Measurements from ENCODE around the gene TLX1.

DNA sequence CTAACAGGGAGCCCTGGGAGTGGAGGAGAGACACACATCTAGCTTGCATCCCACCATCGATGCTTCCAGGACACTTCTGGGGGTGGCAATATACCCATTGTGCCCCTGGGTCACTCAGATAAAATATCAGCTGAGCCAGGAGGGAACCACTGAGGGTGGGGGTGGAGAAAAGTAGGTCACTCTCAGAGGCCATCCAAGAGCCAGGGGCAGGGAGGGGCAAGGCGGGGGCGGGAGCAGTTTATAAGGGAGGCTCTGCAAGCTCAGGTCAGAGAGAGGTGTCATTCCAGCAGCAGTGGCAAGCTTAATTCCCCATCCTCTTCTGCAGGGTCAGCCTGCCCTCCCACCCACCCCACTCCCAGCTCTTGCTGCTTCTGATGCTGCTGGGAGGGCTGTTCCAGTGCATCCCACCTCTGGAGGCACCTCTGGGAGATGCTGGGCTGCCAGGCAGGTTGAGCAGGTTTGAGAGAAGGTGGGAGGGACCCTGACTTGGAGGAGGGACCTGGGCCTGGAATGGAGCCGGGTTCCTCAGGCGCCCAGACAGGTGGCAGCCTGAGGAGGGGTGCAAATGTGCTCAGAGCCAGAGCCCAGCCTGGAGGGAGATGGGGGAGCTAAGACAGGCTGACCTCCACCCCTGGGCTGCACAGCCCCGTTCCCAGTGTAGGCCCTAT lies 20.1 kb upstream of the TLX1 start:
- TF ChIP-seq, protein P1, sequence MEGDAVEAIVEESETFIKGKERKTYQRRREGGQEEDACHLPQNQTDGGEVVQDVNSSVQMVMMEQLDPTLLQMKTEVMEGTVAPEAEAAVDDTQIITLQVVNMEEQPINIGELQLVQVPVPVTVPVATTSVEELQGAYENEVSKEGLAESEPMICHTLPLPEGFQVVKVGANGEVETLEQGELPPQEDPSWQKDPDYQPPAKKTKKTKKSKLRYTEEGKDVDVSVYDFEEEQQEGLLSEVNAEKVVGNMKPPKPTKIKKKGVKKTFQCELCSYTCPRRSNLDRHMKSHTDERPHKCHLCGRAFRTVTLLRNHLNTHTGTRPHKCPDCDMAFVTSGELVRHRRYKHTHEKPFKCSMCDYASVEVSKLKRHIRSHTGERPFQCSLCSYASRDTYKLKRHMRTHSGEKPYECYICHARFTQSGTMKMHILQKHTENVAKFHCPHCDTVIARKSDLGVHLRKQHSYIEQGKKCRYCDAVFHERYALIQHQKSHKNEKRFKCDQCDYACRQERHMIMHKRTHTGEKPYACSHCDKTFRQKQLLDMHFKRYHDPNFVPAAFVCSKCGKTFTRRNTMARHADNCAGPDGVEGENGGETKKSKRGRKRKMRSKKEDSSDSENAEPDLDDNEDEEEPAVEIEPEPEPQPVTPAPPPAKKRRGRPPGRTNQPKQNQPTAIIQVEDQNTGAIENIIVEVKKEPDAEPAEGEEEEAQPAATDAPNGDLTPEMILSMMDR (IDR thresholded peaks at IDR 0.05; ENCODE audit: low read depth, low read length, missing input control): no peak
- no peak for TF ChIP-seq NR2F2 (IDR thresholded peaks at IDR 0.05)
- TF ChIP-seq GABPA (IDR thresholded peaks at IDR 0.05 in 1 of 2, conservative IDR thresholded peaks at IDR 0.05 in 1 of 2): no peak
- TF ChIP-seq EGR1 (IDR thresholded peaks at IDR 0.05; ENCODE audit: low read depth in 2 of 2): no peak
- TF ChIP-seq RAD21 (IDR thresholded peaks at IDR 0.05): no peak
- TF ChIP-seq SP1 (IDR thresholded peaks at IDR 0.05): no peak
- no peak for TF ChIP-seq RXRA (IDR thresholded peaks at IDR 0.05)
- TF ChIP-seq, protein P2, sequence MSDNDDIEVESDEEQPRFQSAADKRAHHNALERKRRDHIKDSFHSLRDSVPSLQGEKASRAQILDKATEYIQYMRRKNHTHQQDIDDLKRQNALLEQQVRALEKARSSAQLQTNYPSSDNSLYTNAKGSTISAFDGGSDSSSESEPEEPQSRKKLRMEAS (IDR thresholded peaks at IDR 0.05): no peak
- TF ChIP-seq, protein P3, sequence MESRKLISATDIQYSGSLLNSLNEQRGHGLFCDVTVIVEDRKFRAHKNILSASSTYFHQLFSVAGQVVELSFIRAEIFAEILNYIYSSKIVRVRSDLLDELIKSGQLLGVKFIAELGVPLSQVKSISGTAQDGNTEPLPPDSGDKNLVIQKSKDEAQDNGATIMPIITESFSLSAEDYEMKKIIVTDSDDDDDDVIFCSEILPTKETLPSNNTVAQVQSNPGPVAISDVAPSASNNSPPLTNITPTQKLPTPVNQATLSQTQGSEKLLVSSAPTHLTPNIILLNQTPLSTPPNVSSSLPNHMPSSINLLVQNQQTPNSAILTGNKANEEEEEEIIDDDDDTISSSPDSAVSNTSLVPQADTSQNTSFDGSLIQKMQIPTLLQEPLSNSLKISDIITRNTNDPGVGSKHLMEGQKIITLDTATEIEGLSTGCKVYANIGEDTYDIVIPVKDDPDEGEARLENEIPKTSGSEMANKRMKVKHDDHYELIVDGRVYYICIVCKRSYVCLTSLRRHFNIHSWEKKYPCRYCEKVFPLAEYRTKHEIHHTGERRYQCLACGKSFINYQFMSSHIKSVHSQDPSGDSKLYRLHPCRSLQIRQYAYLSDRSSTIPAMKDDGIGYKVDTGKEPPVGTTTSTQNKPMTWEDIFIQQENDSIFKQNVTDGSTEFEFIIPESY (IDR thresholded peaks at IDR 0.05): no peak
